Measurements from ENCODE around the gene OBSCN. TPM values are rescaled to one million over a fixed set of nuclear protein-coding genes. Genes with fewer than 3 reads are reported as not detected.
A peak's percentile ranks its signal among the peaks of the same experiment; 100 is the strongest.
"Not testable (repeated sequence)": the region's sequence is repeated elsewhere in the genome, so short reads cannot be mapped to it uniquely, and the experiment has no call there.

The OBSCN gene
- total RNA-seq, 1 donor from 2014 or later: 10.2 TPM

DNA sequence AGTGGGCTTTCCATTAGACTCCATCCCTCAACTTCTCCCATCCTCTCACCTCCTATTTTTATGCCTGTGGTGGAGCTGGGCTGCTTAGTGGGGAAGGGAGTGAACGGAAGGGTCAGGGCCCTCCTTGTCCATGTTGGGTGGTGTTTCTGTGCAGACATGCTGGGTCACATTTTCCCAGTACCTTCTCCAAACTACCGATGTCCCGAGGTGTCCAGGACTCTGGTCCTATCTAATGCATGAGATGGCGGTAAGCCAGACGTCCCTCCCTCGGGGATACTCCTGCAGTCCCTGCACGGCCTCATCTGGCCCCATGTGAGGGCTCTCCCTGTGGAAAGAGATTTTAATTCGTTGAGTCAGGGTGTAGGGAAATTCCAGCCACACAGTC lies 61.0 kb downstream of the OBSCN start:
- H3K4me1 Mint-ChIP-seq (ENCODE audit: low read depth): no peaks in the 10 kb centered on the region
- H3K27ac Mint-ChIP-seq (ENCODE audit: unreplicated experiment): no peak overlapping the region
- peaks cover 2% of the 10 kb centered on the region for H3K36me3 Mint-ChIP-seq (ENCODE audit: low read depth)
- no peak for DNase-seq (ENCODE audit: low spot score)
- H3K4me3 Mint-ChIP-seq (ENCODE audit: unreplicated experiment): no peak overlapping the region
- TF ChIP-seq, protein P1, sequence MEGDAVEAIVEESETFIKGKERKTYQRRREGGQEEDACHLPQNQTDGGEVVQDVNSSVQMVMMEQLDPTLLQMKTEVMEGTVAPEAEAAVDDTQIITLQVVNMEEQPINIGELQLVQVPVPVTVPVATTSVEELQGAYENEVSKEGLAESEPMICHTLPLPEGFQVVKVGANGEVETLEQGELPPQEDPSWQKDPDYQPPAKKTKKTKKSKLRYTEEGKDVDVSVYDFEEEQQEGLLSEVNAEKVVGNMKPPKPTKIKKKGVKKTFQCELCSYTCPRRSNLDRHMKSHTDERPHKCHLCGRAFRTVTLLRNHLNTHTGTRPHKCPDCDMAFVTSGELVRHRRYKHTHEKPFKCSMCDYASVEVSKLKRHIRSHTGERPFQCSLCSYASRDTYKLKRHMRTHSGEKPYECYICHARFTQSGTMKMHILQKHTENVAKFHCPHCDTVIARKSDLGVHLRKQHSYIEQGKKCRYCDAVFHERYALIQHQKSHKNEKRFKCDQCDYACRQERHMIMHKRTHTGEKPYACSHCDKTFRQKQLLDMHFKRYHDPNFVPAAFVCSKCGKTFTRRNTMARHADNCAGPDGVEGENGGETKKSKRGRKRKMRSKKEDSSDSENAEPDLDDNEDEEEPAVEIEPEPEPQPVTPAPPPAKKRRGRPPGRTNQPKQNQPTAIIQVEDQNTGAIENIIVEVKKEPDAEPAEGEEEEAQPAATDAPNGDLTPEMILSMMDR (IDR thresholded peaks at IDR 0.05): no peak
- H3K27me3 Mint-ChIP-seq (ENCODE audit: low read depth): no peaks in the 10 kb centered on the region
- no peaks in the 10 kb centered on the region for H3K9me3 Mint-ChIP-seq (ENCODE audit: low read depth)

- not testable (repeated sequence) for DNase-seq (ENCODE audit: low spot score); H3K4me1 Mint-ChIP-seq (ENCODE audit: low read depth); H3K4me3 Mint-ChIP-seq (ENCODE audit: unreplicated experiment); H3K27me3 Mint-ChIP-seq (ENCODE audit: low read depth); H3K36me3 Mint-ChIP-seq (ENCODE audit: low read depth); H3K9me3 Mint-ChIP-seq (ENCODE audit: low read depth)
- H3K27ac Mint-ChIP-seq (ENCODE audit: unreplicated experiment): peak overlapping the region; percentile 36
Measured at GRCh38 chr1:228269431-228269830, 61.6 kb downstream of the OBSCN start.

DNA sequence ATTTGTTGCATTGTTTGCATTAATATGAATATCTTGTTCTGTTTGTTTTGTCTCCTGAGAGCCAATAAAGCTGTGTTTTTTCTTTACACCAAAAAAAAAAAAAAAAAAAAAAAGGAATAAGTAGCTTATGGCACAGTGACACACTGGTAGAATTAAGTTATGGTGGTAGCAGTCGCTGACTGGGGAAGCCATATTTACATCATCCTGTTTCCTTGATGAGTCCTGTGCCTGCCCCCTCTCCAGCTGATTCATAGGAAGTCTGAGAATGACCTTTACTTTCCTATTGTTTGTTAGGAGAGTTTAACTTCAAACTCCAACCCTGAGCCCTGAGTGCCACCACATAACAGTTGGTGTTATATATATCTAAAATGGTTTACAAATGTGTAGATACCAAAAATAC lies 62.2 kb downstream of the OBSCN start:
- H3K36me3 Mint-ChIP-seq (ENCODE audit: low read depth): peaks cover 2% of the 10 kb centered on the region
- H3K9me3 Mint-ChIP-seq (ENCODE audit: low read depth): no peaks in the 10 kb centered on the region
- no peak overlapping the region for H3K27ac Mint-ChIP-seq (ENCODE audit: unreplicated experiment)
- DNase-seq (ENCODE audit: low spot score): no peak
- no peaks in the 10 kb centered on the region for H3K27me3 Mint-ChIP-seq (ENCODE audit: low read depth)
- no peak overlapping the region for H3K4me3 Mint-ChIP-seq (ENCODE audit: unreplicated experiment)
- peaks cover 5% of the 10 kb centered on the region for H3K4me1 Mint-ChIP-seq (ENCODE audit: low read depth)
- TF ChIP-seq, protein P1 (IDR thresholded peaks at IDR 0.05): no peak

GRCh38 chr1:228271701-228272251 lies 63.9 kb downstream of the OBSCN start:
- no peaks in the 10 kb centered on the region for H3K9me3 Mint-ChIP-seq (ENCODE audit: low read depth)
- peaks cover 2% of the 10 kb centered on the region for H3K36me3 Mint-ChIP-seq (ENCODE audit: low read depth)
- TF ChIP-seq, protein P1 (IDR thresholded peaks at IDR 0.05): no peak
- H3K27ac Mint-ChIP-seq (ENCODE audit: unreplicated experiment): no peak overlapping the region
- H3K4me3 Mint-ChIP-seq (ENCODE audit: unreplicated experiment): no peak overlapping the region
- no peaks in the 10 kb centered on the region for H3K27me3 Mint-ChIP-seq (ENCODE audit: low read depth)
- H3K4me1 Mint-ChIP-seq (ENCODE audit: low read depth): peaks cover 8% of the 10 kb centered on the region
- no peak for DNase-seq (ENCODE audit: low spot score)

DNA sequence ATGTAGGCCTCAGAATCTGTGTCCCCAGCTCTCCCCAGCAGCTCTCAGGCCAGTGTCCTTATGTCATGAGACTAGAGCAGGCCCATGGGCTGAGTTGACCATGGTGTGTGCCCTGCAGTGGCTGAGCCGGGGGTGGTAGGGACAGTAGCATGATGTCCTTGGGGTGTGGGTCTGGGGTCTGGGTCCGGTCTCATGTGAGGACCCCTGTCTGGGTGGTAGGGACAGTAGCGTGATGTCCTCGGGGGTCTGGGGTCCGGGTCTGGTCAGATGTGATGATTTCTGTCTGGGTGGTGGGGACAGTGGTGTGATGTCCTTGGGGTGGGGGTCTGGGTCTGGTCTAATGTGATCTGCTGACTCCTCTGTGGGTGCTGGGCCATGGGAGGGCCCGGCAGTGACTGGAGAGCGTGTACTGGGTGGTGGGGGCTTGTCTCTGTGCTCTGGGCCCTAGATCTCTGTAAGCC lies 64.5 kb downstream of the OBSCN start:
- TF ChIP-seq, protein P1 (IDR thresholded peaks at IDR 0.05): no peak
- Mint-ChIP-seq H3K27ac (ENCODE audit: unreplicated experiment) (no peak overlapping the region), H3K4me1 (ENCODE audit: low read depth) (peaks cover 8% of the 10 kb centered on the region), H3K4me3 (ENCODE audit: unreplicated experiment) (no peak overlapping the region), H3K27me3 (ENCODE audit: low read depth) (no peaks in the 10 kb centered on the region), H3K36me3 (ENCODE audit: low read depth) (peaks cover 2% of the 10 kb centered on the region), H3K9me3 (ENCODE audit: low read depth) (no peaks in the 10 kb centered on the region)
- DNase-seq (ENCODE audit: low spot score): no peak
